ENCODE data around the gene LGMN. TPM values are rescaled to one million over a fixed set of nuclear protein-coding genes. Genes with fewer than 3 reads are reported as not detected.

The LGMN gene
- polyA plus RNA-seq, 3 donors: 1.7 to 3.3 (median 2.9) TPM

DNA sequence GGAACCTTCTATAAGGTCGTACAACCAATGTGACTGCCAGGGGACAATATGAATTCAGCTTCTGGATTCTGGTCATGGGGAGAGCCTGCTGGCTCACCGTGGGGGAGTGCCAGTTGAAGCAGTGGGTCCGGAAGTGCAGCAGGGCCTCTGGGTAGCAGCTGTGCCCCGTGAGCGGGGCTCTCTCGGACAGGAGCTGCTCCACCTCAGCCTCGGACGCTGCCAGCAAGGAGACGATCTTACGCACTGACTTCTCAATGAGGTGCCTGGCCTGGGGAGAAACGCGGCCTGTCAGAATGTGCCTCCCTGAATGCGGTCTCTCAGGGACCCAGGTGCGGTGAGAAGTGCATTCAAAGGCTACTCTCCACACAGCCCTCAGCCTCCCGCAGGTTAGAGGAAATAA, 42.0 kb downstream of the LGMN start:
- Histone ChIP-seq H3K9me3 (replicated peaks in 1 of 2; ENCODE audit: control insufficient read depth in 1 of 2, insufficient read depth in 1 of 2, low read length in 2 of 2) (no peaks in the 10 kb centered on the region), H2AFZ (ENCODE audit: insufficient read depth, low read depth, low read length, poor library complexity, severe bottlenecking) (no peak overlapping the region), H3K27me3 (ENCODE audit: control insufficient read depth in 2 of 2, insufficient read depth in 2 of 2, low read length in 2 of 2) (no peaks in the 10 kb centered on the region), H3K4me2 (replicated peaks; ENCODE audit: extremely low read depth, low read length, poor library complexity, severe bottlenecking) (no peak overlapping the region), H3K4me1 (ENCODE audit: control insufficient read depth in 1 of 2, insufficient read depth in 2 of 2, low read length in 2 of 2) (peaks cover 38 to 39% of the 10 kb centered on the region in 2 donors), H3K9ac (ENCODE audit: insufficient read depth, low read length, poor library complexity, severe bottlenecking) (no peak overlapping the region), H3K4me3 (replicated peaks in 1 of 3; ENCODE audit: low read depth in 2 of 3, low read length in 3 of 3) (no peak overlapping the region), H4K20me1 (ENCODE audit: insufficient read depth, low read length) (no peaks in the 10 kb centered on the region), H3K27ac (ENCODE audit: low read depth in 1 of 2, low read length in 2 of 2) (no peak overlapping the region), H3K36me3 (replicated peaks in 1 of 2; ENCODE audit: control insufficient read depth in 1 of 2, insufficient read depth in 2 of 2, low read length in 2 of 2) (no peaks in the 10 kb centered on the region), H3K79me2 (ENCODE audit: insufficient read depth, low read length) (no peaks in the 10 kb centered on the region)
- no peak for DNase-seq
- Mint-ChIP-seq H3K4me1 (peaks cover 50% of the 10 kb centered on the region), H3K27me3 (ENCODE audit: low read depth in 3 of 3) (peaks cover 2 to 4% (median 4%) of the 10 kb centered on the region in 3 donors), H3K36me3 (peaks cover 0 to 2% of the 10 kb centered on the region in 2 donors), H3K9me3 (peaks cover 0 to 3% (median 0%) of the 10 kb centered on the region in 7 donors), H3K27ac (peak overlapping the region in 3 of 7 donors; percentile 21 to 54 (median 32)), H3K4me3 (no peak overlapping the region)
- intact Hi-C loops (cut with micrococcal nuclease): no loop called here
- 80% methylated on average over 8 of the region's 15 CpGs for WGBS (ENCODE audit: insufficient coverage)
- TF ChIP-seq, protein P1, sequence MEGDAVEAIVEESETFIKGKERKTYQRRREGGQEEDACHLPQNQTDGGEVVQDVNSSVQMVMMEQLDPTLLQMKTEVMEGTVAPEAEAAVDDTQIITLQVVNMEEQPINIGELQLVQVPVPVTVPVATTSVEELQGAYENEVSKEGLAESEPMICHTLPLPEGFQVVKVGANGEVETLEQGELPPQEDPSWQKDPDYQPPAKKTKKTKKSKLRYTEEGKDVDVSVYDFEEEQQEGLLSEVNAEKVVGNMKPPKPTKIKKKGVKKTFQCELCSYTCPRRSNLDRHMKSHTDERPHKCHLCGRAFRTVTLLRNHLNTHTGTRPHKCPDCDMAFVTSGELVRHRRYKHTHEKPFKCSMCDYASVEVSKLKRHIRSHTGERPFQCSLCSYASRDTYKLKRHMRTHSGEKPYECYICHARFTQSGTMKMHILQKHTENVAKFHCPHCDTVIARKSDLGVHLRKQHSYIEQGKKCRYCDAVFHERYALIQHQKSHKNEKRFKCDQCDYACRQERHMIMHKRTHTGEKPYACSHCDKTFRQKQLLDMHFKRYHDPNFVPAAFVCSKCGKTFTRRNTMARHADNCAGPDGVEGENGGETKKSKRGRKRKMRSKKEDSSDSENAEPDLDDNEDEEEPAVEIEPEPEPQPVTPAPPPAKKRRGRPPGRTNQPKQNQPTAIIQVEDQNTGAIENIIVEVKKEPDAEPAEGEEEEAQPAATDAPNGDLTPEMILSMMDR (IDR thresholded peaks at IDR 0.05): no peak

DNA sequence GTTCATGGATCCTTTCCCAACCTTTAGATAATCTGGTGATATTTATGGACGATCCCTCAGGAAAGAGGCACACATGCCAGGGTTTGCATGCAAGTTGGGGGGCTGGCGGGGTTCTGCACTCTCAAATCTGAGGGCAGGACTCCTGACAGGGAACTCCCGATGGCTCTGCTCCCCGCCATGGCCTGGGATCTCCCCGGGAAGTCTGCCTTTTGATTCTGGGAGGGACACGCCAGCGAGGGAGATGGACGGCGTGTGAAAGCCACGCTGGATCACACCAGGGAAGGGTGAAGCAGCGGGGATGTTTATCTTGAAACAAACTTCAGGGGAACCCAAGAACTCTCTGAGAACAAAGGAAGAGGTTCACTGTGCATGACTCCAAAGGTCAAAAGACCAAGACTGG, 43.6 kb downstream of the LGMN start:
- TF ChIP-seq, protein P1 (IDR thresholded peaks at IDR 0.05): no peak
- H3K9ac ChIP-seq (ENCODE audit: insufficient read depth, low read length, poor library complexity, severe bottlenecking): peak overlapping the region; percentile 2
- Mint-ChIP-seq H3K9me3 (peaks cover 0 to 3% (median 0%) of the 10 kb centered on the region in 7 donors), H3K4me3 (peak overlapping the region in 1 of 2 donors; percentile 22), H3K27ac (peak overlapping the region; percentile 78 to 98 (median 96)), H3K27me3 (ENCODE audit: low read depth in 3 of 3) (peaks cover 2 to 4% (median 2%) of the 10 kb centered on the region in 3 donors), H3K4me1 (peaks cover 58% of the 10 kb centered on the region), H3K36me3 (peaks cover 0 to 2% of the 10 kb centered on the region in 2 donors)
- peak overlapping the region; percentile 64 to 72 for H3K27ac ChIP-seq (ENCODE audit: low read depth in 1 of 2, low read length in 2 of 2)
- H3K4me3 ChIP-seq (replicated peaks in 1 of 3; ENCODE audit: low read depth in 2 of 3, low read length in 3 of 3): peak overlapping the region in 1 of 3 experiments; percentile 57
- DNase-seq: no peak
- no peak overlapping the region for H2AFZ ChIP-seq (ENCODE audit: insufficient read depth, low read depth, low read length, poor library complexity, severe bottlenecking)
- no peaks in the 10 kb centered on the region for H3K27me3 ChIP-seq (ENCODE audit: control insufficient read depth in 2 of 2, insufficient read depth in 2 of 2, low read length in 2 of 2)
- H3K4me1 ChIP-seq (ENCODE audit: control insufficient read depth in 1 of 2, insufficient read depth in 2 of 2, low read length in 2 of 2): peaks cover 38 to 39% of the 10 kb centered on the region in 2 donors
- 83% methylated on average over 10 of the region's 11 CpGs for WGBS (ENCODE audit: insufficient coverage)
- H3K36me3 ChIP-seq (replicated peaks in 1 of 2; ENCODE audit: control insufficient read depth in 1 of 2, insufficient read depth in 2 of 2, low read length in 2 of 2): no peaks in the 10 kb centered on the region
- H3K9me3 ChIP-seq (replicated peaks in 1 of 2; ENCODE audit: control insufficient read depth in 1 of 2, insufficient read depth in 1 of 2, low read length in 2 of 2): no peaks in the 10 kb centered on the region
- H3K4me2 ChIP-seq (replicated peaks; ENCODE audit: extremely low read depth, low read length, poor library complexity, severe bottlenecking): peak overlapping the region; percentile 67
- intact Hi-C loops (cut with micrococcal nuclease): no loop called here
- H3K79me2 ChIP-seq (ENCODE audit: insufficient read depth, low read length): no peaks in the 10 kb centered on the region
- no peaks in the 10 kb centered on the region for H4K20me1 ChIP-seq (ENCODE audit: insufficient read depth, low read length)
